Upper lobe of left lung (tissue), 4 donors: Measurements from ENCODE around the gene BCL2.

ENCODE experiments used
- CTCF ChIP-seq, 6 experiments: fragments of 450-650 bp in 4 of 6; fragments of 200-600 bp in 2 of 6; sonication (generic) in 2 of 6; IDR thresholded peaks; one replicate each; pipeline ENCODE4 v1.5.1; 2016 to 2019; ENCODE audit warnings: antibody characterized with exemption in 6 of 6
- POLR2A ChIP-seq, 4 donors: fragments of 450-650 bp; IDR thresholded peaks; one replicate each; pipeline ENCODE4 v1.5.1; 2016 to 2017; ENCODE audit warnings: antibody characterized with exemption in 4 of 4, mild to moderate bottlenecking in 2 of 4

- TF ChIP-seq CTCF (IDR thresholded peaks at IDR 0.05) (peak; percentile 62 to 89 (median 86)), POLR2A (IDR thresholded peaks at IDR 0.05) (peak in 1 of 4 donors; percentile 36)
These were observed 164.3 kb downstream of the BCL2 start for GRCh38 chr18:63155169-63155852.
